ENCODE data around the gene LRCH1.

The LRCH1 gene

DNA sequence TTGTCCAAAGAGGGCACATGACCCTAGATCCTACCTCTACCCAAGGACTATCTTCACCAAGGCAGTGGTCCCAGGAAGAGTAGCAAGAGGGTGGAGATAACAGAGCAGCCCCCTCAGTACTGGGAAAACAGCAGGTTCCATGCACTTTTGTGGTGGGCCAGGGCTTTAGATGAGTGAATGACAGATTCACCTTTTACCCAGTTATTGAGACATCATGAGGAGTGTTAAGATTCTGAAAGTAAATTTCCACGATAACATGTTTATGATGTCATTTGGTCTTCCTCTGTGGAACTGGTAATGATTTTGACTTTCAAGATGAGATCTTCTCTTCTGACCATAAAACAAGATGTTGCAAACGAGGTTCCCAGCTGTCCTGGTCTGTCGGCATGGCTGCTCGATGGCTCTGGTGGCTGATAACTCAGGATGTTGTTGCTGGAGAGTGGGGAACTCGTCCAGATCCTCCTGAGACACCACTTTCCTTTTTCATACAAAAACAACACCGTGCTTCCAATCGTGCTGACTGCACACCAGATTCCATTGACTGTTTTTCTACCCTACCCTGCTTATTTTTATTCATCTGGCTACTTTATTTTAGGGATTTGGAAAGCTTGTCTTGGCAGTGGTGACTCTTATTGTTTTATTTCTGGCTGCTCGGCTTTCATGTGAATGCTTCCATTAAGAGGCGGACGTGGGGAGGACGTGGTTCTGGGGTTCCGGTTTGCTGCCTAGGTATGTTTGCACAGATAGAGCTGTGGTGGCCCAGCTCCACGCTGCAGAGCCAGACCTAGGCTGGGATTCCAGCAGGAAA is 88.5 kb downstream of the LRCH1 start:
- DNase-seq: no peak

DNA sequence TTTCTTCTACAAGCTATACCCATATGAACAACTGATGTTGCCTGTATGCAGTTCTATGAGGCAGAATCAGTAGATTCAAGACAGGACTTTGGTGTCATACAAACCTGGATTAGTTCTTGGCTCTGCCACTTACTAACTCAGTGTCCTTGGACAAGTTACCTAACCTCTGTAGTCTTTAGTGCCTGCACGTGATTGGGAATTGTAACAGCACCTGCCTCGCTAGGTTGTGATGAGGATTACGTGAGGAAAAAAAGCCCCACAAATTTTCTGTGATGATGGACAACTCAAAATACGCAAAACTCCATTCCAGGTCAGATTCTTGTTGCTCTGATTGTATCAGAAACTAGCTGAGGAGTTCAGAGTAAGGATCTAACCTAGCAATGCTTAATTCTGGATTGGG is 89.3 kb downstream of the LRCH1 start:
- DNase-seq: no peak

DNA sequence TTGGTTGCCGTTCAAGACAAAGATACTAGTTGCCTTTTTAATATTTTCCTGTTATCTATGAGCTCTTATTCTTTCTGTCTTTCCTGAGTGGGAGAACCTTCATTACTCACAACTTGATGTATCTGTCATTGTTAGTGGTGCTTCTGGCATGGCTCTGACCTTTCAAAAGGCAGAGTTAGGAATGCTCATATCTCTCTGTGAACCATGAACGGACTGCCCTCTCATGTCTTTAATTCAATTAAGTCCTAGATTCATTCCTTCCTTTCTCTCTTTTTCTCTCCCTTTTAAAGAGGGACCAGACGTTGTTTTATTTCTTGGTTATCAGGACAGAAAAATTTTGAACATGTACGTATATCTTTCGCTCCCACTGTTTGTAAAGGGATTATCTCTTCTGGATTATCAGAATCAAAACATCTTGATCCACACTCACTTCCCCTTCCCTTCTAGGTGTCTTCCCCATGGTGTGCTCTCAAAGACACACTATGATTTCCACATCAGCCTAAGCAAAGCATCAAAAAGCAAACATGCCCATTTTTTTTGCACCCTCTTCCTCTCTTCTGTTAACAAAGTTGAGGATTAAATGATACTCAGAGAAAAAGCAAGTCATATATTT is 90.3 kb downstream of the LRCH1 start:
- no peak for DNase-seq

DNA sequence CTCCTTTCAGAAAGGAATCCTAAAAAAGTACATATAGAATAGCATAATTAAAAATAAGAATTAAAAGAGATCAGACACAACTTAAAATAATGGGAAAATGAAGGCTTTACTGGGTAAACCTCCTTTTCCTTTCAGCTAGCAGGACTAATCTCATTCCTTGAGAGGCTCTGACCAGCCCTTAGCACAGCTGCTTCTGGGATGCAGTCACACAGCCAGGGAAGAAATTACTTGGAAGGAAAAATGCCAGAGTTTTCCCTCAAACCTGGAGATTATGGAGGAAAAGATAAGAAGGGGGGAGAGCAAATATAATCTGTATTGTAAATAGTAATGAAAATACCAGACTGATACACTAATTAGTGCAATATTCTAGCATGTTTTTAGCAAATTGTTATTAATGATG is 91.8 kb downstream of the LRCH1 start:
- DNase-seq: no peak

DNA sequence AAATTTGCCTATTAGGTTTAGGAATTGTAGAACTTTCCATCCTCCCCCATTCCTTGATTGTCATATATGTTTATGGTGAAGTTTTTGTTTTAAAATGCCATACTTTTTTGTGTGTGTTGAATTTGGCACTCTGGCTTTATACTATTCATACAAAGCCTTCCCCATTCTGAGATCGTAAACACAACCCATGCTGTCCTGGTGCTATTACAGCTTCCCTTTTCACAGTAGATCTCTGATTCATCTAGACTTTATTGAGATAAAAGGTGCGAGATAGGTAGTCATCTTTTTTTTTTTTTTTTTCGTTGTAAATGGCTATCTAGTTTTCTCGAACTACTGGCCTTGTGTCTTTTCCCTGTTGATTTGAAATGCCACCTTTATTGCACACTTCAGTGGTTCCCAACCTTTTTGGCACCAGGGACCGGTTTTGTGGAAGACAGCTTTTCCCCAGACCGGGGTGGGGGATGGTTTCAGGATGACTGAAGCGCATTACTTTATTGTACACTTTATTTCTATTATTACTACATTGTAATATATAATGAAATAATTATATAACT is 94.6 kb downstream of the LRCH1 start:
- DNase-seq: peak; percentile 56

DNA sequence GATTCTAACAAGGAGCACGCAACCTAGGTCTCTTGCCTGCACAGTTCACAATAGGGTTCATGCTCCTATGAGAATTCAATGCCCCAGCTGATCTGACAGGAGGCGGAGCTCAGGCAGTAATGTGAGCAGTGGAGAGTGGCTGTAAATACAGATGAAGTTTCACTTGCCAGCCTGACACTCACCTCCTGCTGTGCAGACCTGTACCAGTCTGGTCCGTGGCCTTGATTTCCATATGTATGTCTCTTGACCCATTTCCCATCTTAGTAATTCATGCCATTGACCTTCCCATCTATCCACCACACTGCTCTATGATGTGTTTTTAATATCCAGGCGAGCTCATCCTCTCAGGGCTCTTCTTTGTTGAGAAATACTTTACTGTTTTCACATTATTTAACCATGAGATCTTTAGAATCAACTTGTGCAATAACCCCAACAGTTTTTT is 95.2 kb downstream of the LRCH1 start:
- DNase-seq: peak; percentile 77

DNA sequence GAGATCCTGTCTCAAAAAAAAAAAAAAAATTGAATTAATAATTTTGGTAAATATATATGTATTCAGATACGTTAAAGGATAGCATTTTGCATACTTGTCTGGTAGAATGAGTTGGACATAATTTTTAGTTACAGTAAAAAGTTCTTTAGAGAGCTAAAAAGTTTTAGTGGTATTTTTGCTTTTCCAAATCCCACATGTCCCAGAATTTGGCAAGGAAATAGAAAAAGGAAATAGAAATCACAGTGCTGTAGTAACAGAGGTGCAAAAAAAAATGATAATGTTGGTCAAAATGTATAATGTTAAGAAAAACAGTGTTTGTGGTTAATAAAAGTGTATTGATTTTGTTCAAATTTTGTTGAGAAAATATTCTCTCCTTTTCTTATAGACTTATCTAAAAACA is 96.8 kb downstream of the LRCH1 start:
- DNase-seq: no peak

DNA sequence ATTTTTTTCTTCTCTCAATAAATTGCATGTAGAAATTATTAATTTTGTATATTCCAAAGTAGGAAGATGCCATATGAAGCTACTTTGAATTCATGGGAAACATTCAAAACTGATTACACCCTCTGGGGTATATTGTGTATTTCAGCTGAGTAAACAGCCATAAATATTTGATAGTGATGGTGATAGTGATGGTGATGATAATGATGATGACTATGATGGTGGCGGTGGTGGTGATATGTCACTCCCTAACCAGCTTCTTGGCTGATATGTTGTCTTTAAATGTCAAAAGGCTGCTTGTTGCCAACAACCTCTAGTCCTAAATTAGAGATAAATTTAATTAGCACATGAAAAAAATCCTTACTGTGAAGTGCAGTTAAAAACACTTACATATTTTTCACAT is 102.0 kb downstream of the LRCH1 start:
- DNase-seq: no peak

DNA sequence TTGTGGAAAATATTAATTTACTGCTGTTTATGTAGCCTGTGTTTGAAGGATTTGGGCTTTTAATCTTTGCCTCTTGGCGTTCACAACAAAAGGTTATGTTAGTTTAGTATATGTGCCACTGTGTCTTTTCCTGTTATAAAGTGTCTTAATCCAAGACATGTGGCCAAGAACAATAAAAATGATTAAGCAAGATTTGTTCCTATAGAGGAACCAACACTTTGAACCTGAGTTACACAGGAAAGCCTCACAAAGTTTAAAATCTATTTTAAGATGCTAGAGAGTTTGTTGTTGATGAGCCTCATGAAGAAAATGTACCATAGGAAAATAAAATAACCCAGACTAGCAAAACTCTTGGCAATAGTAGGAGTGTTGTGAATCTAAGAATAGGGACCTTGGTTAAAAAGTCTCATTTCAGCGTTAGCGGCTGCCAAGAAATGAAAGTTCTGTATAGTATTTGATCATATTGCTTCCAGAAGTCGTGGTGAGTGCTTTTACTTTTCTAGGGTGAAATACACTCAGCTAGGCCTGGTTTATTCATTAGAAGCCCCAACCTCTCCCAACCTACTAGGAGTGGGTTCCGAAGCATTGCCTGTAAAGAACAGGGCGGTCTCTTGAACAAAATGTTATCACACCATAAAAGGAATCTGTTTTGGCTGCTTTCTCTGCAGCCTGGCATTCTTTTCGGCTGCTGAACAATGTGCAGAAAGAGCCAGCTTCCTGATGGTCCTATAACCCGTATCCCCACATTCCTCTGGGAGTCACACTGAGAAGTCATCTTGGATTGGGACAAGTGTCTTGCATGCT is 102.6 kb downstream of the LRCH1 start:
- DNase-seq: no peak

DNA sequence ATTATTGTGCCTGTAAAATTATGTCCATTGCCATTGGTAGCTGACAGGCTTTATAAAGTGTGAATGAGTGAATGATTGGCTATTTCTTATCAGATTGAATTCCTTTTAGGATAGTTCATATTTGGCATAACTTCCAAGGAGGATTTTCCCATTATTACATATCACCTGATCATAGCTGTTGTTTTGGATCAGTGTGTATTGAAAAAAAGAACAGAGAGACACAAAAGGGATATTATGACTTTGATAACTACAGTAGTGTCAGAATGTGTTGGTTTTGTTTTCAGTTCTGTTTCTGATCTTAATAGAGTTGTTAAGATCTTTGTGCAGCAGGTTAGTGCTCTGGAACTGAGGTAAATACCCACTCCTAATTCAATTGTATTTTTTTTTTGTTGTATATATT is 103.8 kb downstream of the LRCH1 start:
- no peak for DNase-seq

DNA sequence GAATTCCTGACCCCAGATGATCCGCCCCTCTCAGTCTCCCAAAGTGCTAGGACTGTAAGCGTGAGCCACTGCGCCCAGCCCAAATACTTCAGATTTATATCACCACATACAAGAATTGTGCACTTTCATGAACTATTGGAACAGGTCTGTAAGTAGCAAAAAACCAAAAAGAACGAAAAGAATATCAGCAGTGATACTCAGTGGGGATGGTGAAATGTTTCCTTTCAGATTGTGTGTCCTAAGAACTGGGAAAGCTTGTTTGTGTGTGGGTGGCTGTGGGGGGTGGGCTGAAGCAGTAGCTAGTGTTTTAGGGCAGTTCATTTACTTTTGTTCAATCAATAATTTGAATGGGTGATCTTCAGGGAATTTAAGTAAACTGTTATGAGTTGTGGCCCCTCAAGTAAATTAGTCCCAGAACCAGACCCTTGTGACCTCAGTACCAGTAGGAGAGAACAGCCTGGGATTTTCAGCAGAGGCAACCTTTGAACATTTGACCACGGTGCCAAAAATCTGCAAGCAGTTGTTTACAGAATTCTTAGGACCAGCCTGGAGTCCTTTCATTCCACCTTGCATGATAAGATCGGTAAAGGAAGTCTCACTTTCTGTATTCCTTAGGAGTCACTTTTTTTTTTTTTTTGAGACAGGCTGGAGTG is 106.6 kb downstream of the LRCH1 start:
- DNase-seq: no peak

DNA sequence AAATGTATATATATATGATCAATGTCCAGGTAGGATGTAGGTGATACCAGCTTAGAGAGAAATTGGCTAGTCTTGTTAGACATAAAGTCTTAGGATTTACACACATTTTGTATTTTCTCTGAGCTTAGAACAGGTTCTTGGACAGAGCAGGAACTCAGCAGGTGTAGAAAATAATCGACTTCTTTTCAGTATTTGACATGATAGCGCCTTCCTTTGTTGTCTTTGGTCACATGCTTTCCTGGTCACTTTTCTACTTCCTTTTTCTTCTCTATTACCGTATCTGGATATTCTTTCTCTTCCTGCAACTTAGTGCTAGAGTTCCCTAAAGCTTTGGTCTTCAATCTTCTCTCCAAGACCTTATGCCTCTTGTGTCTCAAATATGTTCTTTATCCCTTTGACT is 107.4 kb downstream of the LRCH1 start:
- no peak for DNase-seq

DNA sequence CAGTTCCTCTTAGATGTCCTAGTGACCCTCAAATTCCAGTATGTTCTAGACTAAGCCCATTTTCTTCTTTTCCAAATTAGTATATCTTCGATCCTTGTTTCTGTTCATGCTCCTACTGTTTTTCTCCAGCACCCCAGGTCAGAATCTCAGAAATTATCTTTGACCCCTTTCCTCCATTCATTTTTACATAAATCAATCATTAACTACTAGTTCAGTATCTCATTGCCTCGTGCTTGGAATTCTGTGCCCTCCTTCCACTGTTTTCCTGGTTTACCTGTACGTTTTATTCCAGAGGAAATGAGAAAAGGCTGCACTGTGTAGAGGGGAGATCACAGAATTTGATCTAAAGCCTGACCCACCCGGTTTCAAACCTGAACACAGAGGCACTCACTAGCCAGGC is 107.9 kb downstream of the LRCH1 start:
- DNase-seq: no peak

DNA sequence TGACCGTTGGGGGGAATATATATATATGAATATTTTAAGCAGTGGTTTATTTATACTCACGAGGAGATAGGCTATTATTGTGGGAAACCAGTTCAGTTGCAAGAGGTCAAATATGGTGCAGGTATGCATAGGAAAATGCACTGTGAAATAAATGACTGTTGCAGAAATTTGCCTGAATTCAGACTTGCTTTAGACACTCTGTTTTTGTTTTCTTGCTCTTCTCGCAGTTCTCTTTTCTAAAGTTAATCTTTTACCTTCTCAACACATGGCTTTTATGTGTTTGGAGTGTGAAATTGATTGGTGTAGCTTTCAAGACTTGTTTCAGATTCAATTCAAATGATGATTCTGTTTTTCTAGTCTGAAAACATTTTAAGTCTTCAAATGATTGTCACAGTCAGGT is 109.7 kb downstream of the LRCH1 start:
- no peak for DNase-seq

DNA sequence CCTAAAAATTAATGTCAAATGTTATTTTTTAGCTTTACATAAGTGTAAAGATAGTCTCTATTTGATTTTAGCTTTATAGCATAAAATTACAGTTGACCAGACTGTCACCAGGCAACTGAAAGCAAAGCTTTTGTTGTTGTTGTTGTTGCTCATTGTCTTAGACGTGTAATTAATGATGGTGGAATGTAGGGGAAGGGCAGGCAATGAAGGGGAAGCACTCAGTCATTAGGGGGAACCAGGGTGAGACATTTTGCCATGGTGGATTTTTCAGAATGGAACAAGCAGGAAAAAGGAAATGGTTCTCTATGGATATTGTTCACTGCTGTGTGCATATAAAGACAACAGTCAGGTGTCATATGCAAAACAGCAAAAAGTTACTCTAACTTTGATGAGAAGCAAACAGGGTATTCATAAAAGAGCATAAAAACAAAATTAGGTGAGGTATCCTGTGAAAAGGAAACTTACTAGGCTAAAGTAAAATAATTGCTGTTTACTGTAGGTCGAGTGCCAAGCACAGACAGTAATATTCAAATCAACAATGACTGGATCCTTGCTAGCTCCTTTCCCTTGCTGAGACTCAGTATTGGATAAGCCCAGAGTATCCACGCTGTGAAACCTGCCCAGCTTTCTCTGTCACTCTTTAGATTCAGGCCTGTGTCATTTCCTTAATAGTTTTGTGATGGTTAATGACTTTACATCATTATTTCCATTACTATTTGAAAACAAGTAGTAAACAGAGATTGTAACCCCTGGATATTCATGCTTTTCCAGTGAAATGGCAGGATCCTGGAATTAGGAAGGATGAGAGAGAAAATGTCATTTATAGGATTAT is 110.5 kb downstream of the LRCH1 start:
- DNase-seq: peak; percentile 5

DNA sequence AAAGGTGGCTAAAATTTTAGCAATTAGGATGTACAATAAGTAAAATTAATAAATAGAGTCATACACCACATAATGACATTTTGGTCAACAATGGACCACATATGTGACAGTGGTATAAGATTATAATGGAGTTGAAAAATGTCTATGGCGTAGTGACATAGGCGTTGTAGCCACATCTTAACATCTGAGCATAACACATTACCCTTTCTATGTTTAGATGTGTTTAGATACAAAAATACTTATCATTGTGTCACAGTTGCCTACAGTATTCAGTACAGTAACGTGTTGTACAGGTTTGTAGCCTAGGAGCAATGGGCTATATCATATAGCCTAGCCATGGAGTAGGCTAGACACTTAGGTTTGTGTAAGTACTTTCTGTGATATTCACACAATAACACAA is 111.2 kb downstream of the LRCH1 start:
- no peak for DNase-seq

DNA sequence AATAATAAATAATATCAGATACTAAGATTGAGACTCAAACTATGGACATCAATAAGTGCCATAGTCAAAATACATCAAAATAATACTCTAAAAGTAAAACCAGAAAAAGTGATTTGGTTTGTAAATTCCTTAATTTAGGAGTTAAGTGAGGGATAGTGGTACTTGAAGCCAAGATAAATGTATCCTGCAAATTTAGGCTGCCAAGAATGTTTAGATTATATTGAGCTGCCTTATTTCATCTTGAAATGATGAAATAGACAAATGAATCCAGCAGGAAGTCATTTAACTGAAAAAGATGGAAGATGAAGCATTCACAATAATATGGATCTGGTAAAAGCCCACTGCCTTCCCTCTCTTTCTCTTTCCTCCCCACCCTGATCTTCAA is 112.3 kb downstream of the LRCH1 start:
- no peak for DNase-seq

DNA sequence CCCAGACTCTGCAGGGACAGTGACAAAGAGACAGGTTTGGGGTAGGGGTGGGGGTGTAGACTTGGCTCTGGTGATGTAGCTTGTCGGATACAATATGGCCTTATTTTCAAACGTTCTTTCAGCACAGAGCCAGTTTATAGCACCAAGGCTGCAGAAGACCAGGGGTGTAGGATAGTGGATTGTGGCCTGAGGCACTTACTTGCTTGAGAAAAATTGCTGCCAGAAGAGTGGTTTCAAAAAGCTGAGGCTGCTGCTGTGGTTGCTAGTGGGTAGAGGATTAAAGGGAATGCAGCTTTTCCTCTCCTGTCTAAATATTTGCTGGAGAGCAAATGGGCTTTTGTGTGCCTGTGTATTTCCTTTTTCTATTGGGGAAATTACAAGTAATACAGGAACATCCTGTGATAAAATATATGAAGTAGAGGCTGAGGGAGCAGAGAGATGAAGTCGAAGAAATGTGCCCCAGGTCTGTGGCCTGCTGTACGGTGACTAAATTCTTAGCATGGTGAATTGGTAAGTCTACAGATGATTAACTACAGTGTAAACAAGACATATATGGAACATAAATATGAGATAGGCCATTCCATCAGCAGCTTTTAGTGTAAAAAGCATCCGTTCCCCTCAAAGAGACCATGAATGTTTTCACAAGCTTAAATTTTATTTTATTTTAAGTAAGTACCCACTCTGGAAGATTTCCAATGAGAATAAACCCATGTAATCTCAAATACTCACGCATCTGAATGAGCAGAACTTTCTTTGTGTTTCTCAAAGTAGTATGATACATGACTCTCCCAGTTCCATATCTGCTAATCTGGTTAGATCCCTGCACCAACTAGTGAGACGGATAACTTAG is 112.9 kb downstream of the LRCH1 start:
- DNase-seq: peak; percentile 51

DNA sequence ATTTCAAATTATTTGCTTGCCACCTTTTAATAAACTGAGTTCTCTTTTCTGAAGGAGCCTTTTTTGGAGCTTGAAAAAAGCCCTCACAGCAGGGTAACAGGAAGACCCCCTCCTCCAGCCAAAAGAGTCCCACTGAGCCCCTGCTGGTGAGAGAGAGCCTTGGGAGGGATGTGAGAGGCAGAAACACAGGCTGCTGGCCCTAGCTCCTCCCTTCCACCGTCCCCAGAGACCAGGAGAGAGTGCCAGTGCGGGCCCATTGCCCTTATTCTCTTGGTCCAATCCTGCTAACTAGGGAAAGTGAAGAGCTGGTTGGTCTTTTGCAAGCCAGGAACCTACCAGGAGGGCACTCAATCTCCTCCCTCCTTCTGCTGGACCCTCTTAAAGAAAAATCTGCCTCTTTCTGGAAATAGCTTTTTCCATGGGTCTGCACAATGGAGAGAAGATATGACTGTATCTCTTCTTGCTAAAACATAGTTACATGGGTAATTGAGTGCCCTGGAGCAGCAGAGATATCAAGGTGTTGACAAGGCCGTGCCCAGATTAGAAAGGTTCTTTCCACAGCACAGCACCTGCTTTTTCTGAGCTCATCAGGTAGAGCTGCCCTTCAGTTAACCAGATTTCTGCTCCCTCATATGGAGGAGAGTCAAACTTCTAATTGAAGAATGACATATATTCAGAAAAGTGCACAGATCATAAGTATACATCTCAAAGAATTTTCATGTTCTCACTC is 113.9 kb downstream of the LRCH1 start:
- peak; percentile 75 for DNase-seq

DNA sequence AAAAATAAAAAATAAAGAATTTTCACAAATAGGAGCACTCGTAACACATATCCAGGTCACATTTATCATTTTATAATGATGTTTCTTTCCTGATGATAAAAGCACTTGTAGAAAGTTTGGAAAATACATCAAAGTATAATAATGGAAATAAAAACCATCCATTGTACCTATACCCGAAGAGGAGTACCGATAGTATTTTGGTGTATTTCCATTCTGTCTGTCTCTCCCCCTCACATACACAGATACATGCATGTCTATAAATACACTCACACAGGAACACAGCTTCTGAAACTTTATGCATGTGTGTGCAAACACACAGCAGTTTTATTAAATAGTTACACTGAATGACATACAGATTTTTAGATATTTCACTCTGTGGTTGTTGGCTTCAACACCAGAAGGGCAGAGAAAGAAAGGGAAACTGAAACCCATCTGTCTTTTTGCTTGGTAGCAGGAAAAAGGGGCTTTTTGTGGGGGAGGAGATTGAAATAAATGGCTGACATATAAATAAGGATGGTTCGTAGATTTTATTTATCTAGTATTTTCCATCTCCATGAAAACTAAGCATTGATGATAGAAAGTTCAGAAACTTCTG is 114.8 kb downstream of the LRCH1 start:
- DNase-seq: no peak

Data from NCI-H69 (cell line).